GM12864 (cell line): ENCODE results near the gene VSIR.

ENCODE experiments used
- DNase-seq: peaks from one replicate; pipeline ENCODE4 v3.0.0-alpha.2; 2011; ENCODE audit warnings: low read depth
- H3K4me3 ChIP-seq: 2 replicates; pipeline ENCODE4 v1.5.1; 2011; ENCODE audit warnings: mild to moderate bottlenecking, low read depth, low read length, control low read depth
- TF ChIP-seq, protein P1 (sequence below): IDR thresholded peaks from 2 replicates; pipeline ENCODE4 v1.5.1; 2011; ENCODE audit warnings: low read depth, mild to moderate bottlenecking, moderate library complexity, low read length, control low read depth, inconsistent platforms; ENCODE audit errors: missing control alignments

VSIR gene

DNA sequence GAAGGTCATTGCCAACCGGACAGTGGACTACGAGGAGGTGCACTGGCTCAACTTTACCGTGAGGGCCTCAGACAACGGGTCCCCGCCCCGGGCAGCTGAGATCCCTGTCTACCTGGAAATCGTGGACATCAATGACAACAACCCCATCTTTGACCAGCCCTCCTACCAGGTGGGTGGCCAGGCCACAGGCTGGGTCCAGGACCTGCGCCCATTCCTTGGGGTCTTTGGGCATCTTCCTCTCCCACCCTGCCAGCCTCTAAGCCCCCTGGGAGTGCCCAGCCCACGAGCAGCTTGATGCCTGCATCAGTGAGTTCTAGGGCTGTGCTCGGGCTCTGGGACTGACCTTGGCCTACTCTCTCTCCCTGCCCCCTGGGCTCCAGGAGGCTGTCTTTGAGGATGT, 25.8 kb upstream of the VSIR start:
- TF ChIP-seq, protein P1, sequence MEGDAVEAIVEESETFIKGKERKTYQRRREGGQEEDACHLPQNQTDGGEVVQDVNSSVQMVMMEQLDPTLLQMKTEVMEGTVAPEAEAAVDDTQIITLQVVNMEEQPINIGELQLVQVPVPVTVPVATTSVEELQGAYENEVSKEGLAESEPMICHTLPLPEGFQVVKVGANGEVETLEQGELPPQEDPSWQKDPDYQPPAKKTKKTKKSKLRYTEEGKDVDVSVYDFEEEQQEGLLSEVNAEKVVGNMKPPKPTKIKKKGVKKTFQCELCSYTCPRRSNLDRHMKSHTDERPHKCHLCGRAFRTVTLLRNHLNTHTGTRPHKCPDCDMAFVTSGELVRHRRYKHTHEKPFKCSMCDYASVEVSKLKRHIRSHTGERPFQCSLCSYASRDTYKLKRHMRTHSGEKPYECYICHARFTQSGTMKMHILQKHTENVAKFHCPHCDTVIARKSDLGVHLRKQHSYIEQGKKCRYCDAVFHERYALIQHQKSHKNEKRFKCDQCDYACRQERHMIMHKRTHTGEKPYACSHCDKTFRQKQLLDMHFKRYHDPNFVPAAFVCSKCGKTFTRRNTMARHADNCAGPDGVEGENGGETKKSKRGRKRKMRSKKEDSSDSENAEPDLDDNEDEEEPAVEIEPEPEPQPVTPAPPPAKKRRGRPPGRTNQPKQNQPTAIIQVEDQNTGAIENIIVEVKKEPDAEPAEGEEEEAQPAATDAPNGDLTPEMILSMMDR = no peak
- DNase-seq = no peak
- H3K4me3 ChIP-seq = no peak overlapping the region

DNA sequence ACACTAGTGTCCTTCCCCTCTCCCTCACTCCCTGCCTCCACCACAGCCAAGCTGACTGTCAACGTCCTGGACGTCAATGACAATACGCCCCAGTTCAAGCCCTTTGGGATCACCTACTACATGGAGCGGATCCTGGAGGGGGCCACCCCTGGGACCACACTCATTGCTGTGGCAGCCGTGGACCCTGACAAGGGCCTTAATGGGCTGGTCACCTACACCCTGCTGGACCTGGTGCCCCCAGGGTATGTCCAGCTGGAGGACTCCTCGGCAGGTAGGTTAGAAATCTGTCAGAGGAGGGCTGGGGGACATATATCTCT, 24.9 kb upstream of the VSIR start:
- no peak for DNase-seq
- H3K4me3 ChIP-seq = no peak overlapping the region
- TF ChIP-seq, protein P1 = no peak

DNA sequence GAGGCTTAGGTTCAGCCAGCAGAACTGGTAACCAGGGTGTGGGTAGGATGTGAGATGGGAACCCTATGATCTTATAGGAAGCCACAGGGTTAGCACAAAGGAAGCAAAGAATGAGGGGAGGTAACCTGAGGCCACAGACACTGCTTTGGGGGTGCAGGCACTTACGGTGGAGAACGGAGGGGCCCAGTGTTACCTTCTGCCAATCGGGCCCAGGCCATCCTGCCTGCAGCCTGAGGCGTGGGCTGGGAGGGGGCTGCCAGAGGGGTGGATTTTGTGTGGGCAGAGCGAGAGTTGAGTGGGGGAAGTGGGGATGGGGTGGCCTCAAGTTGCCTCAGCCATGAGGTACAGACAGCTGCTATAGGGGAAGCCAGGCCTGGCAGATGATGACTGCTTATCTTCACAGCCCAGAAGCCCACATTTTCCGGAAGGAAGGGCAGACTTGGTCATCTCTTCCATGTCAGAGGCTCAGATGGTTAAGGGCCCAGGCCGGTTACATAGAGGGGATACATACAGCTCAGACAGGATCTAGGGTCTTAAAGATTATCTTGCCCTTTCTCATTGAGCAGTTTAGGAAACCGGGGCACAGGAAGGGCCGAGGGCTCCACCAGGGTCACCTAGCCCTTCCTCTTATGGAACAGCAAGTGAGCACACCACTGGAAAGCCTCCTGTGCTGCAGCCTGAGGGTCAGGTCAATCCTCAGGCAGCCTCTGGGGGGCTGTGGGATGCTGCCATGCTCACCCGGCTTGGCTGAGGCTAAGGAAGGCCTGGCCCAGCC, 24.4 kb upstream of the VSIR start:
- TF ChIP-seq, protein P1 = no peak
- no peak overlapping the region for H3K4me3 ChIP-seq
- DNase-seq = no peak

DNA sequence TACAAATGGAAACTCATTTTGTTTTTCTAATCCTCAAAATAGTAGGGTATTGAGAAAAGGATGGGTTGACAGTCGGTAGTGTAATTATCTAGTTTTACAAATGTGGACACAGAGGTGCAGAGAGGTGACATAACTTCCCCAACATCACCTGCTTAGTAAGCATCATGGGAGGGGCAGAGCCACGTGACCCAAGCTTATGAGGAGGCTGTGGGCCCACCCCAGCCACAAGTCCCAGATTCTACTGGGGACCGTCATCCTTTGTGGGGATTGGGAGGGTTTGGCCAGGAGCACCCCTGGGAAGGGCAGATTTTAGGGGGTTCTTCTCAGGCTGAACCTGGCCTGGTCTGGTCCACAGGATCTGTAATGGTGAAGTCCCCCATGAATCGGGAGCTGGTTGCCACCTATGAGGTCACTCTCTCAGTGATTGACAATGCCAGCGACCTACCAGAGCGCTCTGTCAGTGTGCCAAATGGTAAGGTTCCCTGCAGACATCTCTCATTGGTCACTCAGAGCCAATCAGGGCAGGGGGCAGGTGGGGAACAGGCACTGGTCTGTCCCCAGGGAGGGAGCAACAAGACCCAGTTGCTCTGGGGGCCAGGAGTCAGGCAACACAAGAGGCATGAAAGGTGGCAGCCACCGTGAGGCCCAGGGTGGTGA, 23.6 kb upstream of the VSIR start:
- H3K4me3 ChIP-seq = no peak overlapping the region
- DNase-seq = no peak
- TF ChIP-seq, protein P1 = no peak

DNA sequence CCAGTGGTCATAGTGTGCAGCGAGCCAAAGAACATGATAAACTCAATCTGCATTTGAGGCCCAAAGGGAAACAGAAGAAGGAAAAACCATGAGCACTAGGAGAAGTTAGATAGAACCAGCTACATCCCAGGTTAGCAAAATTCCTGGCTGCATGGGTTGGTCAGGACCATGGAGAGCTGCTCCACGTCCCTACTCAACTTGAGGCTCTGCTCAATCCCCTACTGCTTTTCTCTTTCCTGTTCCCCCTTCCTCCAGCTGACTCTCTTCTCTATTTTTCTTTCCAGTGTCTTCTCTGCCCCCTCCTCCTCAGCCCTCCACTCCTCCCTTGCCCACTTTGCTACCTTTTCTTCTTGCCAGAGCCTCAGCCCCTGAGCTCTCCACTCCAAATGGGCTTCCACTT, 21.9 kb upstream of the VSIR start:
- TF ChIP-seq, protein P1 = no peak
- no peak for DNase-seq
- H3K4me3 ChIP-seq = no peak overlapping the region

DNA sequence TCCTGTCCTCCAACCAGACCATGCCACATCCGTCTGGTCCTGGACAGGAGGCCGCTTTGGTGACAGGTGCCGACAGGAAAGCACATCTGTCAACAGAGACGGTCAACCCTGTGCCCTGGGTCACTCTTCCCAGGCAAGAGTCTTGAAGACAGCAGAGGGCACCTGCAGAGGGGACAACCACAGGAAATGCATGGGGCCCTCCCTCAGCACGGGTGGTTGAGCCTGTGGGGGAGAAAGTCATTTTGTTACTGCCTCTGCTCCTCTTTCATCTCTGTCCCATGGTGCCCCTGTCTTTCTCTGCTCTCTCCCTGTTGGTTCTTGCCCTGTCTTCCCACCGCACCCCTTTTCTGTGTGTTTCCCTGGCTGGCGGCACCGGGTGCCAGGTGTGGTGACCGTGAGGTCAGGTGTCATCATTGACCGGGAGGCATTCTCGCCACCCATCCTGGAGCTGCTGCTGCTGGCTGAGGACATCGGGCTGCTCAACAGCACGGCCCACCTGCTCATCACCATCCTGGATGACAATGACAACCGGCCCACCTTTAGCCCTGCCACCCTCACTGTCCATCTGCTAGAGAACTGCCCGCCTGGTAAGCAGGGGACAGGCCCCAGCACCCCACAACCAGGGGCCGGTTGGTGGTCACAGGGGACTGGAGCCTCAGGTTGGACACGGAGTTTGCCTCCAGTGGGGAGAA, 17.6 kb upstream of the VSIR start:
- no peak for DNase-seq
- H3K4me3 ChIP-seq = no peak overlapping the region
- TF ChIP-seq, protein P1 = no peak
